HCT116 (cell line): Measurements from ENCODE around the gene DAND5. TPM values are rescaled to one million over a fixed set of nuclear protein-coding genes. Genes with fewer than 3 reads are reported as not detected.
A peak's percentile ranks its signal among the peaks of the same experiment; 100 is the strongest.
"Not testable (repeated sequence)": the region's sequence is repeated elsewhere in the genome, so short reads cannot be mapped to it uniquely, and the experiment has no call there.

Experiments used
- ATAC-seq: fragments of 200-7000 bp; cut with Tn5 transposase; 2 replicates; pipeline ENCODE4 v1.9.1; 2020; ENCODE audit warnings: mild to moderate bottlenecking, moderate library complexity
- BruUV-seq: library from RNA; stranded (reverse); fragments of 400-500 nt; replicated peaks from 2 replicates; lab custom pipeline; 2021; lab: Mats Ljungman, UMichigan
- CTCF ChIA-PET: fragments of 300-600 bp; sonication (Branson Sonifier 250); formaldehyde crosslinking; loops from one replicate; lab custom pipeline; 2021; ENCODE audit warnings: antibody characterized with exemption; lab: Charles Lee
- POLR2A ChIA-PET: fragments of 300-600, 350-600 bp; sonication (Branson Sonifier 250); formaldehyde crosslinking; loops from one replicate; lab custom pipeline; 2021; ENCODE audit warnings: antibody characterized with exemption; lab: Charles Lee
- RAD21 ChIA-PET, 2 experiments: fragments of 300-600 bp; sonication (Branson Sonifier 250); formaldehyde crosslinking; loops; one replicate each; lab custom pipeline; 2023; ENCODE audit warnings: low total read pairs in 2 of 2; ENCODE audit not compliant: uncharacterized antibody in 2 of 2, unreplicated experiment in 2 of 2, low non-redundant PET in 1 of 2; lab: Charles Lee
- DNase-seq: peaks from one replicate; pipeline ENCODE4 v3.0.0-alpha.2; 2010; ENCODE audit warnings: low read depth, low spot score
- H2AFZ ChIP-seq: fragments of 200-600 bp; shearing (Covaris generic), sonication (generic); 2 replicates; pipeline ENCODE4 v1.6.1; 2017; ENCODE audit warnings: low read depth, mixed run types, mixed read lengths, antibody characterized with exemption, low read length; ENCODE audit not compliant: poor library complexity, severe bottlenecking
- H3K27ac ChIP-seq: 2 replicates; pipeline ENCODE4 v1.5.1; 2012; ENCODE audit warnings: low read depth, low read length
- H3K27me3 ChIP-seq: fragments of 200-600 bp; sonication (generic); 2 replicates; pipeline ENCODE4 v1.6.1; 2016; ENCODE audit warnings: mixed run types, low read length, mixed read lengths; ENCODE audit not compliant: insufficient read depth
- H3K36me3 ChIP-seq, 2 experiments: fragments of 200-500 bp in 1 of 2; fragments of 200-600 bp in 1 of 2; sonication (Bioruptor generic) in 1 of 2; sonication (generic) in 1 of 2; 2 replicates each; pipeline versions ENCODE4 v1.5.1 to v1.6.1; 2014 to 2016; ENCODE audit warnings: low read length in 2 of 2, inconsistent platforms in 1 of 2, mixed read lengths in 1 of 2, mixed run types in 1 of 2; ENCODE audit not compliant: insufficient read depth in 2 of 2, control insufficient read depth in 1 of 2
- H3K4me1 ChIP-seq, 2 experiments: fragments of 200-600 bp in 1 of 2; sonication (generic) in 1 of 2; 2 replicates each; pipeline versions ENCODE4 v1.5.1 to v1.6.1; 2012 to 2017; ENCODE audit warnings: low read length in 2 of 2, inconsistent platforms in 1 of 2, mild to moderate bottlenecking in 1 of 2, mixed read lengths in 1 of 2, mixed run types in 1 of 2, moderate library complexity in 1 of 2; ENCODE audit not compliant: insufficient read depth in 2 of 2, control insufficient read depth in 1 of 2
- H3K4me2 ChIP-seq: fragments of 200-600 bp; sonication (generic); 2 replicates; pipeline ENCODE4 v1.6.1; 2017; ENCODE audit warnings: mixed run types, low read length, mixed read lengths
- H3K4me3 ChIP-seq, 2 experiments: fragments of 200-600 bp in 1 of 2; sonication (generic) in 1 of 2; replicated peaks in 1 of 2; 2 replicates each; pipeline ENCODE4 v1.5.1; 2011 to 2016; ENCODE audit warnings: low read length in 2 of 2, control low read depth in 1 of 2, low read depth in 1 of 2, mild to moderate bottlenecking in 1 of 2, mixed read lengths in 1 of 2, mixed run types in 1 of 2
- H3K79me2 ChIP-seq: fragments of 200-600 bp; sonication (generic); 2 replicates; pipeline ENCODE4 v1.6.1; 2017; ENCODE audit warnings: mild to moderate bottlenecking, mixed run types, low read length, moderate library complexity, mixed read lengths; ENCODE audit not compliant: insufficient read depth
- H3K9ac ChIP-seq: fragments of 200-600 bp; sonication (generic); 2 replicates; pipeline ENCODE4 v1.6.1; 2016; ENCODE audit warnings: low read length, mixed read lengths
- H3K9me2 ChIP-seq: fragments of 200-600 bp; sonication (generic), shearing (Covaris generic); 2 replicates; pipeline ENCODE4 v1.6.1; 2017; ENCODE audit warnings: mixed run types, mild to moderate bottlenecking, moderate library complexity; ENCODE audit not compliant: insufficient read depth
- H3K9me3 ChIP-seq, 2 experiments: fragments of 200-500 bp in 1 of 2; fragments of 200-600 bp in 1 of 2; sonication (Bioruptor generic) in 1 of 2; sonication (generic) in 1 of 2; 2 replicates each; pipeline ENCODE4 v1.6.1; 2014 to 2017; ENCODE audit warnings: low read length in 2 of 2, mixed read lengths in 2 of 2, inconsistent platforms in 1 of 2, low read depth in 1 of 2, mild to moderate bottlenecking in 1 of 2, mixed run types in 1 of 2, moderate library complexity in 1 of 2; ENCODE audit not compliant: control insufficient read depth in 1 of 2, insufficient read depth in 1 of 2
- H4K20me1 ChIP-seq: fragments of 200-600 bp; sonication (generic), shearing (Covaris generic); 2 replicates; pipeline ENCODE4 v1.6.1; 2017; ENCODE audit warnings: mixed run types, mild to moderate bottlenecking, moderate library complexity; ENCODE audit not compliant: insufficient read depth
- CBX3 ChIP-seq: IDR thresholded peaks from 2 replicates; pipeline ENCODE4 v1.6.1; 2012; ENCODE audit warnings: low read depth
- CTCF ChIP-seq, 3 experiments: fragments of 200-600 bp in 1 of 3; sonication (generic) in 1 of 3; IDR thresholded peaks in 2 of 3; conservative IDR thresholded peaks in 1 of 3; 2 replicates each; pipeline ENCODE4 v1.5.1; 2012 to 2017; ENCODE audit warnings: low read depth in 2 of 3, low read length in 2 of 3, antibody characterized with exemption in 1 of 3, borderline replicate concordance in 1 of 3, control low read depth in 1 of 3, mild to moderate bottlenecking in 1 of 3, mixed read lengths in 1 of 3, mixed run types in 1 of 3, moderate library complexity in 1 of 3; ENCODE audit not compliant: insufficient read depth in 1 of 3
- ELF1 ChIP-seq: IDR thresholded peaks from 2 replicates; pipeline ENCODE4 v1.6.1; 2012; ENCODE audit warnings: low read depth, borderline replicate concordance
- EZH2 ChIP-seq: fragments of 200-600 bp; sonication (generic); IDR thresholded peaks from 2 replicates; pipeline ENCODE4 v1.6.1; 2017; ENCODE audit warnings: antibody characterized with exemption, mixed run types
- EZH2phosphoT487 ChIP-seq: fragments of 200-600 bp; IDR thresholded peaks from 2 replicates; pipeline ENCODE4 v1.6.1; 2018; ENCODE audit warnings: antibody characterized with exemption, borderline replicate concordance
- FOSL1 ChIP-seq: IDR thresholded peaks from 2 replicates; pipeline ENCODE4 v1.6.1; 2012; ENCODE audit warnings: low read depth
- POLR2A ChIP-seq: IDR thresholded peaks from 2 replicates; pipeline ENCODE4 v1.7.0; 2011; ENCODE audit warnings: borderline replicate concordance; ENCODE audit not compliant: insufficient read depth, insufficient read length; ENCODE audit errors: extremely low read depth
- POLR2AphosphoS5 ChIP-seq: IDR thresholded peaks from 2 replicates; pipeline ENCODE4 v1.6.1; 2011; ENCODE audit warnings: mild to moderate bottlenecking, low read depth, low read length, moderate library complexity
- RAD21 ChIP-seq: IDR thresholded peaks from 2 replicates; pipeline ENCODE4 v1.6.1; 2012; ENCODE audit warnings: low read depth, mild to moderate bottlenecking
- SP1 ChIP-seq: IDR thresholded peaks from 2 replicates; pipeline ENCODE4 v1.6.1; 2012; ENCODE audit warnings: low read depth
- SRF ChIP-seq: IDR thresholded peaks from 2 replicates; pipeline ENCODE4 v1.6.1; 2012; ENCODE audit warnings: low read depth
- ZBTB33 ChIP-seq: IDR thresholded peaks from 2 replicates; pipeline ENCODE4 v1.6.1; 2011; ENCODE audit warnings: mild to moderate bottlenecking, low read length, moderate library complexity; ENCODE audit not compliant: insufficient replicate concordance; ENCODE audit errors: extremely low read depth
- intact Hi-C: fragments of 100-400 bp; cut with micrococcal nuclease; formaldehyde crosslinking; loops from 2 replicates; pipeline ENCODE4 v1.10.0; 2022
- total RNA-seq: library from RNA; stranded (reverse); gene quantifications from one replicate; pipeline ENCODE4 v1.2.1, GENCODE V29; 2021; ENCODE audit not compliant: unreplicated experiment
- TF ChIP-seq, protein P1 (sequence below): IDR thresholded peaks from 2 replicates; pipeline ENCODE4 v1.6.1; 2012

DAND5 gene
- total RNA-seq, 1 experiment from 2014 or later, result 0.25 TPM

- RAD21 ChIA-PET, POLR2A ChIA-PET, DNase-seq, H3K9me2 ChIP-seq, H3K9me3 ChIP-seq, H3K27me3 ChIP-seq, intact Hi-C loops, BruUV-seq, H4K20me1 ChIP-seq: not testable (repeated sequence)
- Histone ChIP-seq H3K4me2 (peak overlapping the region; percentile 86), H3K79me2 (peaks cover 44% of the 10 kb centered on the region), H3K36me3 (peaks cover 6 to 23% of the 10 kb centered on the region in 2 experiments; a peak in 2 of 4 replicates), H3K4me1 (peaks cover 9 to 29% of the 10 kb centered on the region in 2 experiments), H2AFZ (peak overlapping the region; percentile 68), H3K9ac (peak overlapping the region; percentile 97), H3K27ac (peak overlapping the region; percentile 98), H3K4me3 (peak overlapping the region; percentile 75 to 92)
- peak; percentile 25 for TF ChIP-seq CBX3
- CTCF ChIA-PET, result interaction anchor here (3.6 kb wide), 1 partner anchor 8 kb away, joined by 15 read pairs; no protein-coding TSS in a partner anchor
- peak; percentile 44 for ATAC-seq
Measured at GRCh38 chr19:12957389-12957952, 11.9 kb upstream of the DAND5 start.

- BruUV-seq, result no TSS peak
- H3K27me3 ChIP-seq, result no peaks in the 10 kb centered on the region
- no peak overlapping the region for H2AFZ ChIP-seq
- no peak overlapping the region for H3K27ac ChIP-seq
- H3K79me2 ChIP-seq, result peaks cover 26% of the 10 kb centered on the region
- ChIA-PET POLR2A (no interaction called here), RAD21 (no interaction called here), CTCF (interaction anchor here (0.6 kb wide), 2 partner anchors 10 to 18 kb away, joined by 3 read pairs; partner anchors contain the start of gene DAND5)
- ATAC-seq, result no peak
- no peak for DNase-seq
- no peak overlapping the region for H3K4me2 ChIP-seq
- H3K36me3 ChIP-seq, result peaks cover 0 to 6% of the 10 kb centered on the region in 2 experiments; a peak in 1 of 4 replicates
- H3K4me3 ChIP-seq, result no peak overlapping the region
- intact Hi-C loops, result no loop called here
- H4K20me1 ChIP-seq, result no peaks in the 10 kb centered on the region
- no peaks in the 10 kb centered on the region for H3K9me2 ChIP-seq
- H3K4me1 ChIP-seq, result peaks cover 9 to 24% of the 10 kb centered on the region in 2 experiments
- no peak overlapping the region for H3K9ac ChIP-seq
- H3K9me3 ChIP-seq, result no peaks in the 10 kb centered on the region
- TF ChIP-seq SRF (no peak), FOSL1 (no peak), CBX3 (no peak), ZBTB33 (no peak), CTCF (IDR thresholded peaks at IDR 0.05 in 2 of 3, conservative IDR thresholded peaks at IDR 0.05 in 1 of 3; ENCODE audit: borderline replicate concordance in 1 of 3, insufficient read depth in 1 of 3, low read depth in 2 of 3, low read length in 2 of 3) (no peak), RAD21 (no peak), EZH2 (no peak), ELF1 (no peak), SP1 (no peak), EZH2phosphoT487 (no peak), POLR2A (no peak), POLR2AphosphoS5 (no peak)
- TF ChIP-seq, protein P1, sequence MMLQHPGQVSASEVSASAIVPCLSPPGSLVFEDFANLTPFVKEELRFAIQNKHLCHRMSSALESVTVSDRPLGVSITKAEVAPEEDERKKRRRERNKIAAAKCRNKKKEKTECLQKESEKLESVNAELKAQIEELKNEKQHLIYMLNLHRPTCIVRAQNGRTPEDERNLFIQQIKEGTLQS, result no peak
Measured at GRCh38 chr19:12959481-12959880, 9.9 kb upstream of the DAND5 start.
